ENCODE results near the gene VEPH1. TPM values are rescaled to one million over a fixed set of nuclear protein-coding genes. Genes with fewer than 3 reads are reported as not detected.

VEPH1 gene
- total RNA-seq, 1 experiment from 2014 or later: 2.4 TPM

- H3K27me3 Mint-ChIP-seq (ENCODE audit: insufficient read depth, unreplicated experiment): no peaks in the 10 kb centered on the region
- POLR2A ChIA-PET: no interaction called here
- H3K9me3 Mint-ChIP-seq (ENCODE audit: unreplicated experiment): no peaks in the 10 kb centered on the region
- no peaks in the 10 kb centered on the region for H3K4me1 Mint-ChIP-seq (ENCODE audit: insufficient read depth, unreplicated experiment)
- TF ChIP-seq CTCF (IDR thresholded peaks at IDR 0.05; ENCODE audit: unreplicated experiment): no peak
- no TSS peak for BruUV-seq (replicated peaks)
- intact Hi-C loops (cut with micrococcal nuclease): no loop called here
- H3K4me3 Mint-ChIP-seq (ENCODE audit: unreplicated experiment): no peak overlapping the region
- H3K36me3 Mint-ChIP-seq (ENCODE audit: insufficient read depth, unreplicated experiment): no peaks in the 10 kb centered on the region
- CTCF ChIA-PET: interaction anchor here (0.9 kb wide), 1 partner anchor 168 kb away, joined by 3 read pairs; no protein-coding TSS in a partner anchor
- H3K27ac Mint-ChIP-seq (ENCODE audit: low read depth, unreplicated experiment): no peak overlapping the region
- no peak for DNase-seq (ENCODE audit: unreplicated experiment)
Observed at GRCh38 chr3:157374933-157375332, 128.3 kb downstream of the VEPH1 start.

GRCh38 chr3:157373783-157374182 is 129.4 kb downstream of the VEPH1 start:
- POLR2A ChIA-PET: no interaction called here
- no TSS peak for BruUV-seq (replicated peaks)
- no peak overlapping the region for H3K4me3 Mint-ChIP-seq (ENCODE audit: unreplicated experiment)
- H3K27ac Mint-ChIP-seq (ENCODE audit: low read depth, unreplicated experiment): no peak overlapping the region
- no peak for DNase-seq (ENCODE audit: unreplicated experiment)
- TF ChIP-seq CTCF (IDR thresholded peaks at IDR 0.05; ENCODE audit: unreplicated experiment): no peak
- intact Hi-C loops (cut with micrococcal nuclease): no loop called here
- CTCF ChIA-PET: interaction anchor here (0.8 to 0.9 kb wide), 2 partner anchors 167 to 172 kb away, joined by 3 read pairs; no protein-coding TSS in a partner anchor
- no peaks in the 10 kb centered on the region for H3K36me3 Mint-ChIP-seq (ENCODE audit: insufficient read depth, unreplicated experiment)
- H3K9me3 Mint-ChIP-seq (ENCODE audit: unreplicated experiment): no peaks in the 10 kb centered on the region
- no peaks in the 10 kb centered on the region for H3K27me3 Mint-ChIP-seq (ENCODE audit: insufficient read depth, unreplicated experiment)
- no peaks in the 10 kb centered on the region for H3K4me1 Mint-ChIP-seq (ENCODE audit: insufficient read depth, unreplicated experiment)

GRCh38 chr3:157370867-157371266 is 132.3 kb downstream of the VEPH1 start:
- POLR2A ChIA-PET: no interaction called here
- no peaks in the 10 kb centered on the region for H3K9me3 Mint-ChIP-seq (ENCODE audit: unreplicated experiment)

GRCh38 chr3:157369727-157370421 is 133.3 kb downstream of the VEPH1 start:
- ChIA-PET POLR2A (no interaction called here), CTCF (interaction anchor here (0.6 kb wide), 1 partner anchor 34 kb away, joined by 3 read pairs; no protein-coding TSS in a partner anchor)
- TF ChIP-seq CTCF (IDR thresholded peaks at IDR 0.05; ENCODE audit: unreplicated experiment): no peak
- intact Hi-C loops (cut with micrococcal nuclease): no loop called here
- H3K4me3 Mint-ChIP-seq (ENCODE audit: unreplicated experiment): no peak overlapping the region
- H3K4me1 Mint-ChIP-seq (ENCODE audit: insufficient read depth, unreplicated experiment): no peaks in the 10 kb centered on the region
- BruUV-seq (replicated peaks): no TSS peak
- no peaks in the 10 kb centered on the region for H3K36me3 Mint-ChIP-seq (ENCODE audit: insufficient read depth, unreplicated experiment)
- H3K9me3 Mint-ChIP-seq (ENCODE audit: unreplicated experiment): no peaks in the 10 kb centered on the region
- H3K27ac Mint-ChIP-seq (ENCODE audit: low read depth, unreplicated experiment): no peak overlapping the region
- no peak for DNase-seq (ENCODE audit: unreplicated experiment)
- H3K27me3 Mint-ChIP-seq (ENCODE audit: insufficient read depth, unreplicated experiment): no peaks in the 10 kb centered on the region

More at GRCh38 chr3:157370867-157371266, 132.3 kb downstream of the VEPH1 start:
- H3K27me3 Mint-ChIP-seq (ENCODE audit: insufficient read depth, unreplicated experiment): no peaks in the 10 kb centered on the region
- DNase-seq (ENCODE audit: unreplicated experiment): no peak
- H3K27ac Mint-ChIP-seq (ENCODE audit: low read depth, unreplicated experiment): no peak overlapping the region
- intact Hi-C loops (cut with micrococcal nuclease): no loop called here
- H3K4me1 Mint-ChIP-seq (ENCODE audit: insufficient read depth, unreplicated experiment): no peaks in the 10 kb centered on the region
- H3K36me3 Mint-ChIP-seq (ENCODE audit: insufficient read depth, unreplicated experiment): no peaks in the 10 kb centered on the region
- CTCF ChIA-PET: interaction anchor here (0.6 kb wide), 1 partner anchor 33 kb away, joined by 3 read pairs; no protein-coding TSS in a partner anchor
- no TSS peak for BruUV-seq (replicated peaks)
- no peak for TF ChIP-seq CTCF (IDR thresholded peaks at IDR 0.05; ENCODE audit: unreplicated experiment)
- no peak overlapping the region for H3K4me3 Mint-ChIP-seq (ENCODE audit: unreplicated experiment)
